Hindlimb muscle (tissue), 1 donor: ENCODE measurements around the gene LHFPL6. TPM values are rescaled to one million over a fixed set of nuclear protein-coding genes. Genes with fewer than 3 reads are reported as not detected.

ENCODE experiments used
- DNase-seq: peaks from one replicate; pipeline ENCODE4 v3.0.0-alpha.2; 2013
- polyA plus RNA-seq: library from polyadenylated mRNA; unstranded; fragments of 120-200 nt; gene quantifications from one replicate; pipeline ENCODE4 v1.2.1, GENCODE V29; 2013; ENCODE audit not compliant: insufficient read length

Gene LHFPL6
- polyA plus RNA-seq, 1 donor = 71.0 TPM

- DNase-seq = no peak
These were observed 50.7 kb downstream of the LHFPL6 start for GRCh38 chr13:39552246-39552645.

DNA sequence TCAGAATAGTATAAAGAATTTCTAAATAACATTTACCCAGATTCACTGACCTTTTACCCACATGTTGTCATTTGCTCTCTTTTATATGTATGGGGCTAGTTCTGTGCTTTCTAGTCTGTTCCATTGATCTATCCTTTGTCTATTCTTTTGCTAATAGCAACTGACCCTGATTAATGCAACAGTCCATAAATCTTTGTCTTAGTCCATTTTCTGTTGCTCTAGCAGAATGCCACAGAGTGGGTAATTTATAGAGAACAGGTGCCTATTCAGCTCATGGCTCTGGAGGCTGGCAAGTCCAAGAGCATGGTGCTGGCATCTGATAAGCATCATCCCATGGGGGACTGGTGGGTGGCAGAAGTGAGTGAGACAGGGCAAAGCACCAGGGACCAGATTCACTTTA lies 52.1 kb downstream of the LHFPL6 start:
- no peak for DNase-seq

- DNase-seq = no peak
These were observed 55.9 kb downstream of the LHFPL6 start for GRCh38 chr13:39547108-39547507.

DNA sequence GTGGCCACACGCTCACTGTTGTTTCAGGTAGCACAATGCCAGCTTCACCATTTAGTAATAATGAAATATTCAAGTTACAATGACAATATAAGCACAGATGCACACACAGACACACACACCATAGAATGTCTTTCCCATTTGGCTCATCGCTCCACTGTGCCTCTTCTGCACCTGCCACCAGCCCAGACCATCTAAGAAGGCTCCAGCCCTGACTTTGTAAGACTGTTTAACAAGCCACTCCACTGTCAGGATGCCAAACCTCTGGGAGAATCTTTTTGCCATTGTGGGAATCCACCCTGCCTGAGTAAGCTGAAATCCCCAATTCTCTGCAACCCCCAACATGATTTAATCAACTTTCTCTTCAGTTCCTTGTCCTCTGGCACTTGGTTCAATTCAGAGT lies 60.6 kb downstream of the LHFPL6 start:
- no peak for DNase-seq

GRCh38 chr13:39540929-39541605 lies 61.9 kb downstream of the LHFPL6 start:
- no peak for DNase-seq

DNA sequence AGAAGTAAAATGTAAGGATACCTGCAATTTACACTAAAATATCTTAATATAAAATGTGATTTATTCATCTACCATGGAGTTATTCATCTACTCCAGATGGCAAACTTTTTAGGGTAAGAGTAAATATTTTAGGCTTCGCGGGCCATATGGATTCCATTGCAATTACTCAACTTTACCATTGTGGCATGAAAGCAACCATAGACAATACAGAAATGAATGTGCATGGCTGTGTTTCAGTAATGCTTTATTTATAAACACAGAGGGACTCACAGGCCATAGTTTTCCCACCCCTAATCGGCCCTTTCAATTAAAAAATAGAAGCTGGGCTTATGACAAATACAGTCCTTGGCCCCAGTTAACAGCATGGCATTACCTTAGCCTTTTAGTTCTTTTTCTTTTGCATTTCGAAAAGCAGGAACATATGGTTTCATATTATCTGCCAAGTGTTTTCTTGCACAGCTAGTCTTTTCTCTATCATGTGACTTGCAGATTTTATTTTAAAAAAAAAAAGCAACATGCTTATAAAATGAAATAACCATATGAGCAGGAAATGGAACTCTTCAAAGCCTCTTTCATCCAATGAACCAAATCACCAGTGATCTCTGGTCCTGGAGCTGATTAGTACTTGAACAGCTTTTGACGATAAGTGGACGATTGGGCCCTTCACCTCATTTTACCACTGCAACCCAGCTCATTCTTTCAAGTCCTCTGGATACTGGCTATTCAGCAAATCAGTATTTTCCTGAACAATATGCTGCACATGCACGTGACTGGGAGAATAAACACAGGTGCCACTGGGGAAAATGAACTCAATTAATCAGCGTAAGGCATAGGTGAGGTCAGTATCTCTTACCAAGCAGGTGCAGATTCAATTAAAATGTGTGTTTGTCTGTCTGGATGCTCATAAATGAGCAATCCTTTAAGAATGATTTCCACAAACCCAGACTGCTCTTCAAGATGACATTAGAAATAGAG lies 63.9 kb downstream of the LHFPL6 start:
- DNase-seq = no peak

GRCh38 chr13:39536906-39537305 lies 66.1 kb downstream of the LHFPL6 start:
- DNase-seq = no peak

DNA sequence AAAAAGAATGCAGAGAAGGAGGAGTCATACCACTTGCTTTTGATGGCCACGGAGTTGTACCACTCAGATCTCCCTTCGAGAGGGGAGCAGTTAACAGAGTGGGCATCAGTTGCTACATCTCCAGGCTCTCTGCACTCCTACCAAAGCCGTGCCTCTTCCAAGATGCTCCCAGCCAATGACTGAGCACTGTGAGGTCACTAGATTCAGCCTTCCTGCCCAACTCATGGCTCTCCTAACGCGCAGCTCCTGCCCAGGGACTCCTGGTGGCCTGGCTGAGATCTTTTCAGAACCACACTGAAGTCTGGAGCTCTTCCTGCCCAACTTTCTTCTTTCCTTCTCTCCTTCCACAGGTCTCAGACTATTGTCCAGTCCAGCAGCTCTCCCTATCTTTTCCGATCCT lies 66.7 kb downstream of the LHFPL6 start:
- DNase-seq = no peak

GRCh38 chr13:39533651-39534150 lies 69.3 kb downstream of the LHFPL6 start:
- DNase-seq = no peak

DNA sequence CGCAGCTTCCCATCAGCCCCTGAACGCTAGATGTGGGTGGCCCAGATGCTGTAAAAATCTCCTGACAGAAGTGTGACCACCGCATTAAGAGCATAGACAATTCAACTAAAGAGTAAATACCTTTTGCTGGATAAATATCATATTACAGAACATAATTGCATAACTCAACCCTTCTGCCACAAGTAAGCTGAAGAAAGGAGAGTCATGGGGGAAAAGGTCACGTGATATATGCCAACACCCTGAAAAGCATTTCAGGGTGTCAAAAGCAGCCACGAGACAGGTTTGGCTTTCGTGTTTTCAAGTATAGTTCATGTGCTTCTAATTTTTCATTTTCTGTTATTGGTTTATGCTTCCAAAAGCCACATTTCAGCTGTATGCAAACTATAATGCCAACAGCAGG lies 71.3 kb downstream of the LHFPL6 start:
- no peak for DNase-seq

GRCh38 chr13:39530916-39531315 lies 72.1 kb downstream of the LHFPL6 start:
- no peak for DNase-seq

DNA sequence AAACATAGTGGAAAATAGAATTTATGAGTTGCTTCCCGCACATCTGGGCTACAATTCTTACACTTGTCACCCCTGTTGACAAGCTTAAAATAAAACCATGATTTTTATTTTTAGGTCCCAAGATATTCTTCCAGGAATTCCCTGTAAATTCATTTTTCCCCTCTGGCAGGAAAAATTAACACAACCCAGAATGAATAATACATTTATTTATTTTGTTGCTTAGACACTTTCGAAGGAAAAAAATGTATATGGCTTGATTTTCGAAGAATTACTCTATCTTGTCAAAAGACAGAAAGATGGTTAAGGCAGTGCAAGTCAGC lies 74.4 kb downstream of the LHFPL6 start:
- DNase-seq = peak; percentile 20

DNA sequence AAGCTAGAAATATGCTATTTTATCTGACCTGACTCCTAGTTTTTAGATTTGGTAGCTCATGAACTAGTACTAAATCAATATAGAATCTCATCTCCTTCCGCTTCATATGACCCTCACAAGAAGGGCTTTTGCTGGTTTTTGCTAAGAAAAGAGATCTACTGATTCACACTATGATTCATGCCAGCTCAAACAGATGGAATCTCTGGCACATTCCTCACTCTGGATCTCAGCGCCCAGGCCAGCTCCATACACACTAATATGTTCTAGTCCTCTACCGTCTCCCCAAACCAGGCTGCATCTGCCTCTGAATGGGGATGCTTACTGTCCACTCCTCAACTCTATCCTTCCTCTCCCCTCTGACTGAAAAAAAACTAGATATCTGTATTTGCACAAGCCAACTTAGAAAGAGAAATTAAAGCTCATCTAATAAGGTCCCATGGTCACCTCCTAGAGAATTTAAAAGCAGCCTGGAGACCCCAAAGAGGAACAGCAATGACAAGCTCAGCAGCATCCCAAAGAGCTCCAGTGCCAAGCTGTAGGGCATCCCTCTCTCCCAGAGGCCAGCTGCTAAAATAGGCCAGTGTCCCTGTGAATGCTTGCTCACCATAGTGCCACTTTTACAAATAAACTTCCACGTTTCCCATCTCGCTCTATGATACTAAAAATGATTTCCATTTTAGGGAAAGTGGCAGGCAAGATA lies 74.9 kb downstream of the LHFPL6 start:
- no peak for DNase-seq

DNA sequence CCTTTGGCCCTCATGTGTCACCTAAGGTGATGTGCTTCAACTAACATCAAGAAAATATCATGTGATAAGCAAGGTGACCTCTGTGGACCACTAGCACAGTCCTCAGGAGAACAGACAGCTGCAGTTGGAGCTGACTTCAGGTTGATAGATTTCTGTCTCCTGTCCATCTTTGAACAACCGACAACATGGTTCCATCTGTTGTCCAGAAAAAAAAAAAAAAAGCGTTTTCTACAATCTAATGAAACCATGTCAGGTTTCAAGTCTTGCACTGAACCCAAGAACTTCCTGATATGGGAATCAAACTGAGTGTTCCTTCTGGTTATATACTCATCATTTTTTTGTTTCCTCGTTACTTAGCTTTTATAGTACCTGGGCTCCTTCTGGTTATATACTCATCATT lies 75.7 kb downstream of the LHFPL6 start:
- DNase-seq = no peak

DNA sequence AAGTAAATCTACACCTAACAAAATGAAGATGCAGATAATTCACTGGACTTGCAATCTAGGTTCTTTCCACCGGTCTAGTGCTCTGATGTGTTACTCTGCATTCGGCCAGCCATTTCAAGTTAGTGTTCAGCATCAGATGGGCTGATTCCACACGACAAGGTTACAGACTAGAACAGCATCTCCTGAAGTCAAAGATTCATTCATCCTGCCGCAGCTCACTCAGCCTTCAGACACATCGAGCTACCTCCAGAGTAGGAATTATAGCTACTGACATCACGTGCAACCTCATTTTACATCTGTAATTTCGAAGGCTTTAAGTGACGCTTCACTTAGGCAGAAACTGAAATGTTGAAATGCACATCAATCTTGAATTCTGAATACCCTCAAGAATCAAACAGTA lies 76.5 kb downstream of the LHFPL6 start:
- no peak for DNase-seq

DNA sequence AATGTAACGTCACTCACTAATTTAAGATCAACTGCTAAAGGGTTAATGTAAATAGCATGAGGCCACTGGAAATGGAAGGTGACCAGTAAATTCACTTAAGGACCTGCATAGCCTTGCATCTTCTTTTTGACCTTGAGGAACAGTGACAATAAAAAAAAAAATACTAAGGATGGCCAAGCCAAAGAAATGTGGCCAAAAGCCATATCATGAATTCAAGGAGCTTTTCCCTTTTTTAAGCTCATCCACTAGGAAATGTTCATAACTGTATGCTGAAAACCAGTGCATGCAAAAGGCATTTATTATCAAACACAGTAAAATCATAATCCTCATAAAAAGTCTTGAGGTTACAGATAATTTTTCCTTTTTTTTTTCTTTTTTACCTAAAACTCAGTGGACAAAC lies 77.5 kb downstream of the LHFPL6 start:
- no peak for DNase-seq

DNA sequence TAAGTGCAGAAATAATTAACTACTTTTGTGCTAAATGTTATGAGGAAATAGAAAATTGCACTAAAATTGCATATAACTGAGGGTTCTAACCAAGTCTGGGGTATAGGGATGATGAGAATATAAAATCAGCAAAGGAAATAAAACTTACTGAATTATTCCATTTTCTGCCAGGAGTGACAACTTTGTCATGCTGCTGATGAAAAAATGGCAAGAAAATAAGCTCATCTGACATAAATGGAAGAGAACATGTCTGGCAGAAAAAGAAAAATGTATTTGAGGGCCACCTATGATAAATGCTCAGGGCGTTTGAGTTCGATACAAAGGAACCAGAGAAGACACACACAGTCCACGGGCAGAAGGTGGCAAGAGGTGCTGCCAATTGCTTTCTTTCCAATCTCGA lies 78.2 kb downstream of the LHFPL6 start:
- DNase-seq = no peak

- no peak for DNase-seq
These were observed 80.7 kb downstream of the LHFPL6 start for GRCh38 chr13:39522329-39522728.

- no peak for DNase-seq
These were observed 81.3 kb downstream of the LHFPL6 start for GRCh38 chr13:39521701-39522100.

DNA sequence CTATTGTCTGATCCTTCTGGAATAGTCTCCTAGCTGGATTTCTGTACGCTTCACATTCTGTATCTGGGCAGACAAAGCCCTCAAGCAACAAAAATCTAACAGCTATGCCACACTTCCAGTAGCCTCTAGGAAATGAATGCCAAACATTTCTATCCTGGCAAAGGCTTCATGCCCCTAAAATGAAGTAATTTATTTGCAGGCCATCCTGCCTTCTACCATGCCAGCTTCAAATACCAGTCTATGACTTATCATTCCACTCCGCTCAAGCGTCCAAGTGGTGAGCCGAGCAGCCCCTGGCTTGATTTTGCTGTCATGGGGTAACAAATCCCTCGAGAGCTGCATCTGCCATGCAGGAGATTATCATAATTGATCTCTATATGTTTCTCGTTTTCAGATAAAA lies 86.9 kb downstream of the LHFPL6 start:
- DNase-seq = no peak

DNA sequence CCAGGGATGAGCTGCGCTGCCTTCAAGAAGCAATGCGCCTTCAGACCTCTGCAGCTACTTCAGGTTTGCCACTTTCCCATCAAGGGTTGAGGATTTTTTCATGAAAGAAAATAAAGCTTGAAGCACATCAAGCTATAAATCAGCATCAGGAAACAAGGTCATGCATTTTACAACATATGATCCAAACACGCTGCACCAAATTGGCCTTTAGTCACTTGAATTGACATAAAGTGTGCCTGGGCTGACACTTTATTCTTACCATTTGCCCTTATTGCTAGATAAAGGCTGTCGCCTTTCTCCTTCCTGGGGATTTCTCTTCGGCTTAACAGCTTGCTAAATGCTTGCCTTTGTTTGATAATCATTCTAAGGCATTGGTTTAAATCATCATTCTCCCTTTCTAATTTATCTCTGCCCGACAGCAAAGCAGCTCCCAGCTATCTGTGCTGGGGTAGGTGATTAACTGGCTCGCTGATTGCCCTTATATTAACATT lies 87.7 kb downstream of the LHFPL6 start:
- DNase-seq = no peak

- no peak for DNase-seq
These were observed 90.3 kb downstream of the LHFPL6 start for GRCh38 chr13:39512687-39513086.

GRCh38 chr13:39510316-39510695 lies 92.7 kb downstream of the LHFPL6 start:
- no peak for DNase-seq
